Calu3 (cell line): Measurements from ENCODE around the gene ZC3H12C. TPM values are rescaled to one million over a fixed set of nuclear protein-coding genes. Genes with fewer than 3 reads are reported as not detected.
"Not testable (repeated sequence)": the region's sequence is repeated elsewhere in the genome, so short reads cannot be mapped to it uniquely, and the experiment has no call there.

Experiments used
- BruUV-seq: library from RNA; stranded (reverse); fragments of 400-500 nt; replicated peaks from 2 replicates; lab custom pipeline; 2021; lab: Mats Ljungman, UMichigan
- CTCF ChIA-PET: fragments of 300-600 bp; sonication (Branson Sonifier 250); formaldehyde crosslinking; loops from one replicate; lab custom pipeline; 2022; ENCODE audit warnings: antibody characterized with exemption; lab: Charles Lee
- DNase-seq: peaks from one replicate; pipeline ENCODE4 v3.0.0; 2022
- H3K27ac Mint-ChIP-seq: one replicate; pipeline ENCODE4 v1.8.0; 2022; ENCODE audit warnings: mixed read lengths; ENCODE audit not compliant: unreplicated experiment
- H3K27me3 Mint-ChIP-seq: one replicate; pipeline ENCODE4 v1.8.0; 2022; ENCODE audit warnings: mixed read lengths; ENCODE audit not compliant: unreplicated experiment
- H3K36me3 Mint-ChIP-seq: one replicate; pipeline ENCODE4 v1.8.0; 2022; ENCODE audit warnings: mild to moderate bottlenecking, moderate library complexity, mixed read lengths; ENCODE audit not compliant: insufficient read depth, unreplicated experiment
- H3K4me1 Mint-ChIP-seq: one replicate; pipeline ENCODE4 v1.8.0; 2022; ENCODE audit warnings: mild to moderate bottlenecking, low read depth, mixed read lengths; ENCODE audit not compliant: unreplicated experiment
- H3K4me3 Mint-ChIP-seq: one replicate; pipeline ENCODE4 v1.8.0; 2022; ENCODE audit warnings: mild to moderate bottlenecking, low read depth, moderate library complexity, mixed read lengths; ENCODE audit not compliant: unreplicated experiment
- H3K9me3 Mint-ChIP-seq: one replicate; pipeline ENCODE4 v1.8.0; 2022; ENCODE audit warnings: low read depth, mixed read lengths; ENCODE audit not compliant: unreplicated experiment
- intact Hi-C: fragments of 100-400 bp; cut with micrococcal nuclease; formaldehyde crosslinking; loops from one replicate; pipeline ENCODE4 v1.10.0; 2022; ENCODE audit not compliant: unreplicated experiment
- total RNA-seq: library from RNA; stranded (reverse); gene quantifications from 2 replicates; pipeline ENCODE4 v1.2.3, GENCODE V29; 2022
- TF ChIP-seq, protein P1 (sequence below): fragments of 200-600 bp; IDR thresholded peaks from one replicate; pipeline ENCODE4 v1.8.0; 2022; ENCODE audit warnings: antibody characterized with exemption; ENCODE audit not compliant: unreplicated experiment

ZC3H12C gene
- total RNA-seq, 1 experiment from 2014 or later = 14.1 TPM

GRCh38 chr11:110207123-110207522 is 113.9 kb downstream of the ZC3H12C start:
- Mint-ChIP-seq H3K27me3 (no peaks in the 10 kb centered on the region), H3K36me3 (no peaks in the 10 kb centered on the region), H3K4me3 (no peak overlapping the region), H3K9me3 (no peaks in the 10 kb centered on the region), H3K27ac (no peak overlapping the region), H3K4me1 (peaks cover 7% of the 10 kb centered on the region)
- TF ChIP-seq, protein P1, sequence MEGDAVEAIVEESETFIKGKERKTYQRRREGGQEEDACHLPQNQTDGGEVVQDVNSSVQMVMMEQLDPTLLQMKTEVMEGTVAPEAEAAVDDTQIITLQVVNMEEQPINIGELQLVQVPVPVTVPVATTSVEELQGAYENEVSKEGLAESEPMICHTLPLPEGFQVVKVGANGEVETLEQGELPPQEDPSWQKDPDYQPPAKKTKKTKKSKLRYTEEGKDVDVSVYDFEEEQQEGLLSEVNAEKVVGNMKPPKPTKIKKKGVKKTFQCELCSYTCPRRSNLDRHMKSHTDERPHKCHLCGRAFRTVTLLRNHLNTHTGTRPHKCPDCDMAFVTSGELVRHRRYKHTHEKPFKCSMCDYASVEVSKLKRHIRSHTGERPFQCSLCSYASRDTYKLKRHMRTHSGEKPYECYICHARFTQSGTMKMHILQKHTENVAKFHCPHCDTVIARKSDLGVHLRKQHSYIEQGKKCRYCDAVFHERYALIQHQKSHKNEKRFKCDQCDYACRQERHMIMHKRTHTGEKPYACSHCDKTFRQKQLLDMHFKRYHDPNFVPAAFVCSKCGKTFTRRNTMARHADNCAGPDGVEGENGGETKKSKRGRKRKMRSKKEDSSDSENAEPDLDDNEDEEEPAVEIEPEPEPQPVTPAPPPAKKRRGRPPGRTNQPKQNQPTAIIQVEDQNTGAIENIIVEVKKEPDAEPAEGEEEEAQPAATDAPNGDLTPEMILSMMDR = no peak
- no peak for DNase-seq
- intact Hi-C loops = no loop called here
- BruUV-seq = no TSS peak
- CTCF ChIA-PET = no interaction called here

DNA sequence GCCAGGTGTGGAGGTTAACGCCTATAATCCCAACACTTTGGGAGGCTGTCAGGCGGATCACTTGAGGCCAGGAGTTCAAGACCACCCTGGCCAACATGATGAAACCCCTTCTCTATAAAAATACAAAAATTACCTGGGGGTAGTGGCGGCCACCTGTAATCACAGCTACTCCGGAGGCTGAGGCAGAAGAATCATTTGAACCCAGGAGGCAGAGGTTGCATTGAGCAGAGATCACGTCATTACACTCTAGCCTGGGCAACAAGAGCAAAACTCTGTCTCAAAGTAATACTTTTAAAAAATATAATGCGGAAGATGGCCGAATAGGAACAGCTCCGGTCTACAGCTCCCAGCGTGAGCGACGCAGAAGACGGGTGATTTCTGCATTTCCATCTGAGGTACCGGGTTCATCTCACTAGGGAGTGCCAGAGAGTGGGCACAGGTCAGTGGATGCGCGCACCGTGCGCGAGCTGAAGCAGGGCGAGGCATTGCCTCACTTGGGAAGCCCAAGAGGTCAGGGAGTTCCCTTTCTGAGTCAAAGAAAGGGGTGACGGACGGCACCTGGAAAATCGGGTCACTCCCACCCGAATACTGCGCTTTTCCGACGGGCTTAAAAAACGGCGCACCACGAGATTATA is 115.6 kb downstream of the ZC3H12C start:
- H3K9me3 Mint-ChIP-seq, H3K36me3 Mint-ChIP-seq, H3K4me1 Mint-ChIP-seq, BruUV-seq, intact Hi-C loops, DNase-seq, H3K27me3 Mint-ChIP-seq, H3K27ac Mint-ChIP-seq: not testable (repeated sequence)
- H3K4me3 Mint-ChIP-seq = peak overlapping the region; percentile 65
- CTCF ChIA-PET = interaction anchor here (1.0 kb wide), 1 partner anchor 158 kb away, joined by 5 read pairs; no protein-coding TSS in a partner anchor

DNA sequence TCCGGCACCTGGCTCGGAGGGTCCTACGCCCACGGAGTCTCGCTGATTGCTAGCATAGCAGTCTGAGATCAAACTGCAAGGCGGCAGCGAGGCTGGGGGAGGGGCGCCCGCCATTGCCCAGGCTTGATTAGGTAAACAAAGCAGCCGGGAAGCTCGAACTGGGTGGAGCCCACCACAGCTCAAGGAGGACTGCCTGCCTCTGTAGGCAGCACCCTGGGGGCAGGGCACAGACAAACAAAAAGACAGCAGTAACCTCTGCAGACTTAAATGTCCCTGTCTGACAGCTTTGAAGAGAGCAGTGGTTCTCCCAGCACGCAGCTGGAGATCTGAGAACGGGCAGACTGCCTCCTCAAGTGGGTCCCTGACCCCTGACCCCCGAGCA is 116.1 kb downstream of the ZC3H12C start:
- H3K4me1 Mint-ChIP-seq, H3K9me3 Mint-ChIP-seq, BruUV-seq, H3K27me3 Mint-ChIP-seq, H3K36me3 Mint-ChIP-seq, intact Hi-C loops, H3K27ac Mint-ChIP-seq, DNase-seq: not testable (repeated sequence)
- peak overlapping the region; percentile 65 for H3K4me3 Mint-ChIP-seq
- CTCF ChIA-PET = interaction anchor here (1.0 kb wide), 1 partner anchor 157 kb away, joined by 5 read pairs; no protein-coding TSS in a partner anchor

- no TSS peak for BruUV-seq
- H3K27me3 Mint-ChIP-seq = no peaks in the 10 kb centered on the region
- no peaks in the 10 kb centered on the region for H3K9me3 Mint-ChIP-seq
- CTCF ChIA-PET = no interaction called here
- no peak overlapping the region for H3K4me3 Mint-ChIP-seq
- DNase-seq = no peak
- H3K4me1 Mint-ChIP-seq = no peaks in the 10 kb centered on the region
- TF ChIP-seq, protein P1 = no peak
- peaks cover 10% of the 10 kb centered on the region for H3K36me3 Mint-ChIP-seq
- intact Hi-C loops = no loop called here
- H3K27ac Mint-ChIP-seq = no peak overlapping the region
Observed at GRCh38 chr11:110217223-110217877, 124.2 kb downstream of the ZC3H12C start.

DNA sequence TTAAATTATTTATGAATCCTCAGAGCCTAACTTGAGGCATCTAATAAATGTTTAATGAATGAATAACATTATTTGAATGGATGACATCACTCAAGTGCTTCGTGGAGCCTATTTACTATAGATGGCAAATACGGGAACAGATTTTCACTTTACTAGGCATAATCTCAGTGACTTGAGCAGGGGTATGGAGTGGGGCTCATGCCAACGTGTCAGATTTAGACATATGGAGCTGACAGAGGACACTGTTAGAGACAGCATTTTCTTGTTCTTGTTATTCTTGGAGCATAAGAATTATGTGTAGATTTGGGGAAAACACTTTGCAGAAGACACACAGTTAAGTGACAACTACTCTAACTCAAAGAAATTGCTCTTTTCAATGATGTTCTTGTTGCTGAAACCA is 124.7 kb downstream of the ZC3H12C start:
- TF ChIP-seq, protein P1 = no peak

More for the DNA sequence above, 124.7 kb downstream of the ZC3H12C start:
- Mint-ChIP-seq H3K4me1 (no peaks in the 10 kb centered on the region), H3K9me3 (no peaks in the 10 kb centered on the region), H3K4me3 (no peak overlapping the region), H3K36me3 (peaks cover 10% of the 10 kb centered on the region), H3K27ac (no peak overlapping the region), H3K27me3 (no peaks in the 10 kb centered on the region)
- BruUV-seq = no TSS peak
- DNase-seq = no peak
- CTCF ChIA-PET = no interaction called here
- intact Hi-C loops = no loop called here
